HepG2 (cell line): ENCODE results near the gene HPCAL1. TPM values are rescaled to one million over a fixed set of nuclear protein-coding genes. Genes with fewer than 3 reads are reported as not detected.
A peak's percentile ranks its signal among the peaks of the same experiment; 100 is the strongest.

Source experiments
- ELF3 ChIP-seq: IDR thresholded peaks from 2 replicates; pipeline ENCODE4 v1.6.1; 2016; ENCODE audit warnings: missing genetic modification reagents, missing compliant biosample characterization
- GABPB1 ChIP-seq: IDR thresholded peaks from 2 replicates; pipeline ENCODE4 v1.6.1; 2016; ENCODE audit warnings: mild to moderate bottlenecking, missing genetic modification reagents, moderate library complexity, missing compliant biosample characterization
- KDM5A ChIP-seq: fragments of 200-600 bp; sonication (generic); IDR thresholded peaks from 2 replicates; pipeline ENCODE4 v1.7.0; 2018; ENCODE audit warnings: antibody characterized with exemption, mild to moderate bottlenecking, low read length, borderline replicate concordance
- PCBP1 ChIP-seq: fragments of 200-400 bp; formaldehyde crosslinking; IDR thresholded peaks from 2 replicates; pipeline ENCODE4 v1.6.1; 2017; ENCODE audit warnings: mild to moderate bottlenecking, low read depth, low read length, borderline replicate concordance
- REPIN1 ChIP-seq: sonication (generic); formaldehyde crosslinking; IDR thresholded peaks from 2 replicates; pipeline ENCODE4 v1.8.0; 2022; ENCODE audit warnings: missing genetic modification reagents, low read depth, mild to moderate bottlenecking, borderline replicate concordance
- TOE1 ChIP-seq: sonication (generic); formaldehyde crosslinking; IDR thresholded peaks from 2 replicates; pipeline ENCODE4 v1.4.0; 2020; ENCODE audit warnings: mild to moderate bottlenecking, missing genetic modification reagents
- ZBTB7B ChIP-seq: sonication (generic); formaldehyde crosslinking; IDR thresholded peaks from 2 replicates; pipeline ENCODE4 v1.4.0; 2020; ENCODE audit warnings: missing genetic modification reagents
- ZFP36L1 ChIP-seq: sonication (generic); formaldehyde crosslinking; IDR thresholded peaks from 2 replicates; pipeline ENCODE4 v1.8.0; 2022; ENCODE audit warnings: mild to moderate bottlenecking, missing genetic modification reagents, moderate library complexity
- ZFX ChIP-seq: sonication (generic); formaldehyde crosslinking; IDR thresholded peaks from 2 replicates; pipeline ENCODE4 v1.4.0; 2020; ENCODE audit warnings: mild to moderate bottlenecking, low read depth, missing genetic modification reagents, moderate library complexity
- ZHX1 ChIP-seq: sonication (generic); formaldehyde crosslinking; IDR thresholded peaks from 2 replicates; pipeline ENCODE4 v1.8.1; 2022; ENCODE audit warnings: low read depth, mild to moderate bottlenecking, missing genetic modification reagents
- ZNF138 ChIP-seq: sonication (generic); formaldehyde crosslinking; IDR thresholded peaks from 2 replicates; pipeline ENCODE4 v1.5.0; 2020; ENCODE audit warnings: mild to moderate bottlenecking, low read depth, missing genetic modification reagents
- ZNF207 ChIP-seq: fragments of 450-650 bp; IDR thresholded peaks from 2 replicates; pipeline ENCODE4 v1.6.1; 2016; ENCODE audit warnings: antibody characterized with exemption, borderline replicate concordance
- ZNF598 ChIP-seq: sonication (generic); formaldehyde crosslinking; IDR thresholded peaks from 2 replicates; pipeline ENCODE4 v1.5.1; 2020; ENCODE audit warnings: mild to moderate bottlenecking, missing genetic modification reagents, borderline replicate concordance
- ZNF615 ChIP-seq: sonication (generic); formaldehyde crosslinking; IDR thresholded peaks from 2 replicates; pipeline ENCODE4 v1.5.0; 2020; ENCODE audit warnings: mild to moderate bottlenecking, missing genetic modification reagents, borderline replicate concordance
- polyA plus RNA-seq, 8 experiments: library from polyadenylated mRNA; depleted of rRNA in 3 of 8; stranded (reverse) in 7 of 8; unstranded in 1 of 8; fragments of >200 nt; fragmentation: Illumina TruSeq in 4 of 8; extraction: Trizol in 4 of 8; gene quantifications; 2 replicates each; pipeline versions ENCODE4 v1.2.1 to v1.2.3, GENCODE V29; 2011 to 2016; ENCODE audit warnings: low read depth in 4 of 8, missing spikeins in 1 of 8, mixed read lengths in 1 of 8; ENCODE audit not compliant: insufficient read depth in 1 of 8
- total RNA-seq, 5 experiments: library from RNA; depleted of rRNA; stranded (reverse); fragments of >200 nt; fragmentation: Illumina TruSeq; extraction: Trizol; gene quantifications; 2 replicates each; pipeline ENCODE4 v1.2.3, GENCODE V29; 2016; ENCODE audit warnings: low read depth in 1 of 5
- TF ChIP-seq, protein P1 (sequence below): sonication (generic); formaldehyde crosslinking; conservative IDR thresholded peaks from 2 replicates; pipeline ENCODE4 v1.4.0; 2020; ENCODE audit warnings: mild to moderate bottlenecking, missing genetic modification reagents, moderate library complexity
- TF ChIP-seq, protein P2 (sequence below): sonication (generic); formaldehyde crosslinking; IDR thresholded peaks from 2 replicates; pipeline ENCODE4 v1.4.0; 2020; ENCODE audit warnings: missing genetic modification reagents, mild to moderate bottlenecking, borderline replicate concordance
- TF ChIP-seq, protein P3 (sequence below): sonication (generic); formaldehyde crosslinking; IDR thresholded peaks from 2 replicates; pipeline ENCODE4; 2020; ENCODE audit warnings: missing genetic modification reagents, mild to moderate bottlenecking, borderline replicate concordance

The HPCAL1 gene
- total and polyA plus RNA-seq, 2 of the 13 experiments (the other 11 are each of a cell fraction or from before 2014, with no cell fraction given) = 29.5 to 29.9 TPM

DNA sequence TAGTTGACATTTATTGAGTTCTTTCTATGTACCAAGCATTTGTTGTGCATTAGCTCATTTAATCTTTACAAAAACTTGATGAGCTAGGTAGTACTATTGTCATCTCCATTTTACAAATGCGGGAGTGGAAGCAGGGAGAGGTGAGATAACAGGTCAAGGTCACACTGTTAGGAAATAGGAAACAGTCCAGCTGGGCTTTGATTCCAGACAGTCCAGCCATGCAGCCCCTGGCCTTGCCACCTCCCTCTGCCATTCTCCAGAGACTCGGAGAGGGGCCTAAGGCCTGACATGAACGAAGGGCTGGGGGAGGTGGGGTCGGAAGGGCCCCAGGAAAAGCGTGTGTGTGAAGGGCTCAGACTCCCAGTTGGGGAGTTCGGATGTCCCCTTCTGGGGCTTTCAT lies 89.8 kb downstream of the HPCAL1 start (continued):
- TF ChIP-seq, protein P1, sequence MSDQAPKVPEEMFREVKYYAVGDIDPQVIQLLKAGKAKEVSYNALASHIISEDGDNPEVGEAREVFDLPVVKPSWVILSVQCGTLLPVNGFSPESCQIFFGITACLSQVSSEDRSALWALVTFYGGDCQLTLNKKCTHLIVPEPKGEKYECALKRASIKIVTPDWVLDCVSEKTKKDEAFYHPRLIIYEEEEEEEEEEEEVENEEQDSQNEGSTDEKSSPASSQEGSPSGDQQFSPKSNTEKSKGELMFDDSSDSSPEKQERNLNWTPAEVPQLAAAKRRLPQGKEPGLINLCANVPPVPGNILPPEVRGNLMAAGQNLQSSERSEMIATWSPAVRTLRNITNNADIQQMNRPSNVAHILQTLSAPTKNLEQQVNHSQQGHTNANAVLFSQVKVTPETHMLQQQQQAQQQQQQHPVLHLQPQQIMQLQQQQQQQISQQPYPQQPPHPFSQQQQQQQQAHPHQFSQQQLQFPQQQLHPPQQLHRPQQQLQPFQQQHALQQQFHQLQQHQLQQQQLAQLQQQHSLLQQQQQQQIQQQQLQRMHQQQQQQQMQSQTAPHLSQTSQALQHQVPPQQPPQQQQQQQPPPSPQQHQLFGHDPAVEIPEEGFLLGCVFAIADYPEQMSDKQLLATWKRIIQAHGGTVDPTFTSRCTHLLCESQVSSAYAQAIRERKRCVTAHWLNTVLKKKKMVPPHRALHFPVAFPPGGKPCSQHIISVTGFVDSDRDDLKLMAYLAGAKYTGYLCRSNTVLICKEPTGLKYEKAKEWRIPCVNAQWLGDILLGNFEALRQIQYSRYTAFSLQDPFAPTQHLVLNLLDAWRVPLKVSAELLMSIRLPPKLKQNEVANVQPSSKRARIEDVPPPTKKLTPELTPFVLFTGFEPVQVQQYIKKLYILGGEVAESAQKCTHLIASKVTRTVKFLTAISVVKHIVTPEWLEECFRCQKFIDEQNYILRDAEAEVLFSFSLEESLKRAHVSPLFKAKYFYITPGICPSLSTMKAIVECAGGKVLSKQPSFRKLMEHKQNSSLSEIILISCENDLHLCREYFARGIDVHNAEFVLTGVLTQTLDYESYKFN = peak; percentile 49
- TF ChIP-seq ZBTB7B (CRISPR knock-in tag) (0 out of 2 replicates have a peak, but pooled peaks have one; percentile 47), ZHX1 (CRISPR knock-in tag) (0 out of 2 replicates have a peak, but pooled peaks have one; percentile 45), ZNF138 (0 out of 2 replicates have a peak, but pooled peaks have one; percentile 61), ZNF598 (no peak), TOE1 (no peak), PCBP1 (no peak), ZNF615 (CRISPR knock-in tag) (no peak), ELF3 (CRISPR knock-in tag) (peak; percentile 67; the same call in 1 of the 2 replicates), KDM5A (no peak), REPIN1 (CRISPR knock-in tag) (no peak), ZFX (CRISPR knock-in tag) (peak; percentile 58), GABPB1 (CRISPR knock-in tag) (0 out of 2 replicates have a peak, but pooled peaks have one; percentile 14), ZNF207 (no peak), ZFP36L1 (CRISPR knock-in tag) (peak; percentile 84; the same call in 1 of the 2 replicates)
- TF ChIP-seq, protein P2, sequence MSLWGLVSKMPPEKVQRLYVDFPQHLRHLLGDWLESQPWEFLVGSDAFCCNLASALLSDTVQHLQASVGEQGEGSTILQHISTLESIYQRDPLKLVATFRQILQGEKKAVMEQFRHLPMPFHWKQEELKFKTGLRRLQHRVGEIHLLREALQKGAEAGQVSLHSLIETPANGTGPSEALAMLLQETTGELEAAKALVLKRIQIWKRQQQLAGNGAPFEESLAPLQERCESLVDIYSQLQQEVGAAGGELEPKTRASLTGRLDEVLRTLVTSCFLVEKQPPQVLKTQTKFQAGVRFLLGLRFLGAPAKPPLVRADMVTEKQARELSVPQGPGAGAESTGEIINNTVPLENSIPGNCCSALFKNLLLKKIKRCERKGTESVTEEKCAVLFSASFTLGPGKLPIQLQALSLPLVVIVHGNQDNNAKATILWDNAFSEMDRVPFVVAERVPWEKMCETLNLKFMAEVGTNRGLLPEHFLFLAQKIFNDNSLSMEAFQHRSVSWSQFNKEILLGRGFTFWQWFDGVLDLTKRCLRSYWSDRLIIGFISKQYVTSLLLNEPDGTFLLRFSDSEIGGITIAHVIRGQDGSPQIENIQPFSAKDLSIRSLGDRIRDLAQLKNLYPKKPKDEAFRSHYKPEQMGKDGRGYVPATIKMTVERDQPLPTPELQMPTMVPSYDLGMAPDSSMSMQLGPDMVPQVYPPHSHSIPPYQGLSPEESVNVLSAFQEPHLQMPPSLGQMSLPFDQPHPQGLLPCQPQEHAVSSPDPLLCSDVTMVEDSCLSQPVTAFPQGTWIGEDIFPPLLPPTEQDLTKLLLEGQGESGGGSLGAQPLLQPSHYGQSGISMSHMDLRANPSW (CRISPR knock-in tag) = no peak
- TF ChIP-seq, protein P3, sequence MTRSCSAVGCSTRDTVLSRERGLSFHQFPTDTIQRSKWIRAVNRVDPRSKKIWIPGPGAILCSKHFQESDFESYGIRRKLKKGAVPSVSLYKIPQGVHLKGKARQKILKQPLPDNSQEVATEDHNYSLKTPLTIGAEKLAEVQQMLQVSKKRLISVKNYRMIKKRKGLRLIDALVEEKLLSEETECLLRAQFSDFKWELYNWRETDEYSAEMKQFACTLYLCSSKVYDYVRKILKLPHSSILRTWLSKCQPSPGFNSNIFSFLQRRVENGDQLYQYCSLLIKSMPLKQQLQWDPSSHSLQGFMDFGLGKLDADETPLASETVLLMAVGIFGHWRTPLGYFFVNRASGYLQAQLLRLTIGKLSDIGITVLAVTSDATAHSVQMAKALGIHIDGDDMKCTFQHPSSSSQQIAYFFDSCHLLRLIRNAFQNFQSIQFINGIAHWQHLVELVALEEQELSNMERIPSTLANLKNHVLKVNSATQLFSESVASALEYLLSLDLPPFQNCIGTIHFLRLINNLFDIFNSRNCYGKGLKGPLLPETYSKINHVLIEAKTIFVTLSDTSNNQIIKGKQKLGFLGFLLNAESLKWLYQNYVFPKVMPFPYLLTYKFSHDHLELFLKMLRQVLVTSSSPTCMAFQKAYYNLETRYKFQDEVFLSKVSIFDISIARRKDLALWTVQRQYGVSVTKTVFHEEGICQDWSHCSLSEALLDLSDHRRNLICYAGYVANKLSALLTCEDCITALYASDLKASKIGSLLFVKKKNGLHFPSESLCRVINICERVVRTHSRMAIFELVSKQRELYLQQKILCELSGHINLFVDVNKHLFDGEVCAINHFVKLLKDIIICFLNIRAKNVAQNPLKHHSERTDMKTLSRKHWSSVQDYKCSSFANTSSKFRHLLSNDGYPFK (CRISPR knock-in tag) = no peak
